ENCODE results near the gene CASK. TPM values are rescaled to one million over a fixed set of nuclear protein-coding genes. Genes with fewer than 3 reads are reported as not detected.

CASK gene
- total RNA-seq, 1 experiment from 2014 or later = 163 TPM

DNA sequence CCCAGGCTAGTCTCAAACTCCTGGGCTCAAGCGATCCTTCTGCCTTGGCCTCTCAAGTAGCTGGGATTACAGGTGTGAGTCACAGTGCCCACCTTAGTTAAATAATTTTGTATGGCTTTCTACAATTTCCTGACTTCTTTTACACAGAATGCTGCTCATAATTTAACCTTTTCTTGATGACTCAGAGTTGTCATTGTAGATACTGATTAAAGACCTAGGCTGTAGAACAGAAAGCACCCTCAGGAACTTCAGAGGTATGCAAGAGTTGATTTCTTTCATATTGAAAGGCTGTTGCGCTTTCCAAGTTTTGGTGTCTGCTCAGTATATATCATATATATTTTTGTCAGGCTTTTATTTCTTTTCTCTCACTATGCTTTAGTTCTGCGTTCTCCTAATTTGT is 255.7 kb downstream of the CASK start:
- no peaks in the 10 kb centered on the region for H3K36me3 ChIP-seq (ENCODE audit: control insufficient read depth, insufficient read depth, low read length)
- Mint-ChIP-seq H3K4me3 (ENCODE audit: unreplicated experiment) (no peak overlapping the region), H3K27ac (ENCODE audit: unreplicated experiment) (no peak overlapping the region), H3K9me3 (ENCODE audit: unreplicated experiment) (no peaks in the 10 kb centered on the region), H3K4me1 (ENCODE audit: low read depth, unreplicated experiment) (no peaks in the 10 kb centered on the region), H3K36me3 (ENCODE audit: insufficient read depth, unreplicated experiment) (peaks cover 11% of the 10 kb centered on the region), H3K27me3 (ENCODE audit: insufficient read depth, unreplicated experiment) (no peaks in the 10 kb centered on the region)
- POLR2A ChIA-PET = no interaction called here
- H3K4me1 ChIP-seq = no peaks in the 10 kb centered on the region
- intact Hi-C loops (cut with micrococcal nuclease; ENCODE audit: unreplicated experiment) = no loop called here
- CTCF ChIA-PET = no interaction called here
- no TSS peak for BruUV-seq (replicated peaks)
- no peaks in the 10 kb centered on the region for H3K27me3 ChIP-seq (replicated peaks; ENCODE audit: control insufficient read depth, insufficient read depth, low read length)
- no peaks in the 10 kb centered on the region for H3K9me3 ChIP-seq
- TF ChIP-seq, protein P1, sequence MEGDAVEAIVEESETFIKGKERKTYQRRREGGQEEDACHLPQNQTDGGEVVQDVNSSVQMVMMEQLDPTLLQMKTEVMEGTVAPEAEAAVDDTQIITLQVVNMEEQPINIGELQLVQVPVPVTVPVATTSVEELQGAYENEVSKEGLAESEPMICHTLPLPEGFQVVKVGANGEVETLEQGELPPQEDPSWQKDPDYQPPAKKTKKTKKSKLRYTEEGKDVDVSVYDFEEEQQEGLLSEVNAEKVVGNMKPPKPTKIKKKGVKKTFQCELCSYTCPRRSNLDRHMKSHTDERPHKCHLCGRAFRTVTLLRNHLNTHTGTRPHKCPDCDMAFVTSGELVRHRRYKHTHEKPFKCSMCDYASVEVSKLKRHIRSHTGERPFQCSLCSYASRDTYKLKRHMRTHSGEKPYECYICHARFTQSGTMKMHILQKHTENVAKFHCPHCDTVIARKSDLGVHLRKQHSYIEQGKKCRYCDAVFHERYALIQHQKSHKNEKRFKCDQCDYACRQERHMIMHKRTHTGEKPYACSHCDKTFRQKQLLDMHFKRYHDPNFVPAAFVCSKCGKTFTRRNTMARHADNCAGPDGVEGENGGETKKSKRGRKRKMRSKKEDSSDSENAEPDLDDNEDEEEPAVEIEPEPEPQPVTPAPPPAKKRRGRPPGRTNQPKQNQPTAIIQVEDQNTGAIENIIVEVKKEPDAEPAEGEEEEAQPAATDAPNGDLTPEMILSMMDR (IDR thresholded peaks at IDR 0.05; ENCODE audit: insufficient read depth in 1 of 2, low read depth in 1 of 2, low read length in 1 of 2, severe bottlenecking in 1 of 2, unreplicated experiment in 1 of 2) = no peak
- DNase-seq = no peak
- H3K4me3 ChIP-seq (ENCODE audit: low read depth, low read length) = no peak overlapping the region

DNA sequence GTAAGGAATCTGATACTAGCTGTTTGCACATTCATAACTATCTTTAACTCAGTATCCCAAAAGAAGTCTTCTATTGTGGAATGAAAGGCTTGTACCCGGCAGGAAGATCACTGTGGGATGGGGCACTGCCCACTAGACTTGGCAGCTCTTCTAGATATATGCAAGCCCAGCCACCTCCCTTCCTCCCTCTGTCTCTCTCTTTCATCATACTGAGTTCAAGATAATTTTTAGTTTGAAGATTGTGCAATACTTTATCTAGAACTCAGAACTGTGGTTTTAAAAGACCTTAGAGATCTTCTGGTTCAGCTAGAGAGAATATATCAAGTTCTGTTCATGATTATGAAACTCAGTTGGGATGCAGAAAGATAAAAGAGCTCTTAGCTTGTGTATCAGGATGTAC is 257.1 kb downstream of the CASK start:
- DNase-seq = no peak
- Mint-ChIP-seq H3K27ac (ENCODE audit: unreplicated experiment) (no peak overlapping the region), H3K9me3 (ENCODE audit: unreplicated experiment) (no peaks in the 10 kb centered on the region), H3K36me3 (ENCODE audit: insufficient read depth, unreplicated experiment) (peaks cover 18% of the 10 kb centered on the region), H3K27me3 (ENCODE audit: insufficient read depth, unreplicated experiment) (no peaks in the 10 kb centered on the region), H3K4me3 (ENCODE audit: unreplicated experiment) (no peak overlapping the region), H3K4me1 (ENCODE audit: low read depth, unreplicated experiment) (no peaks in the 10 kb centered on the region)
- intact Hi-C loops (cut with micrococcal nuclease; ENCODE audit: unreplicated experiment) = no loop called here
- no peaks in the 10 kb centered on the region for H3K27me3 ChIP-seq (replicated peaks; ENCODE audit: control insufficient read depth, insufficient read depth, low read length)
- H3K9me3 ChIP-seq = no peaks in the 10 kb centered on the region
- CTCF ChIA-PET = no interaction called here
- POLR2A ChIA-PET = no interaction called here
- no TSS peak for BruUV-seq (replicated peaks)
- no peak overlapping the region for H3K4me3 ChIP-seq (ENCODE audit: low read depth, low read length)
- H3K4me1 ChIP-seq = no peaks in the 10 kb centered on the region
- TF ChIP-seq, protein P1 (IDR thresholded peaks at IDR 0.05; ENCODE audit: insufficient read depth in 1 of 2, low read depth in 1 of 2, low read length in 1 of 2, severe bottlenecking in 1 of 2, unreplicated experiment in 1 of 2) = no peak
- no peaks in the 10 kb centered on the region for H3K36me3 ChIP-seq (ENCODE audit: control insufficient read depth, insufficient read depth, low read length)

DNA sequence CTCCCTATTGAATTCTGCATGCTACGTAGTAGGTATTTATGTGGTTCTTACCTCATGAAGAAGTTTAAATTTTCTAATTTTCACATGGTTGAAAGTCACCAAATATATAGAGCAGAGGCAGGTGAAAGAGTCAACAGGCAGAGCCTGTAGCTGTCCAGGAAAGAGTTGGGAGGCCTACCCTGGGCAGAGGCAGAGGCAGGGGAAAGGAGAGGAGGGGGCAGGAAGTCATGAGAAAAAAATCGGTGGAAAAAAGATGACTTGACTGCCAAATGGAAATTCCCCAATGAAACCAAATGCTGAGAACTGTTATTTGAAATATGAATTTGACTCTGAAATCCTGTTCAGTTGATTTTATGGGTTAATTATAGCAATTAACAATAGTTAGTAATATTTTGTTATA is 257.7 kb downstream of the CASK start:
- Histone ChIP-seq H3K36me3 (ENCODE audit: control insufficient read depth, insufficient read depth, low read length) (no peaks in the 10 kb centered on the region), H3K9me3 (no peaks in the 10 kb centered on the region), H3K4me3 (ENCODE audit: low read depth, low read length) (no peak overlapping the region), H3K4me1 (no peaks in the 10 kb centered on the region), H3K27me3 (replicated peaks; ENCODE audit: control insufficient read depth, insufficient read depth, low read length) (no peaks in the 10 kb centered on the region)
- POLR2A ChIA-PET = no interaction called here
- Mint-ChIP-seq H3K4me3 (ENCODE audit: unreplicated experiment) (no peak overlapping the region), H3K27me3 (ENCODE audit: insufficient read depth, unreplicated experiment) (no peaks in the 10 kb centered on the region), H3K9me3 (ENCODE audit: unreplicated experiment) (no peaks in the 10 kb centered on the region), H3K4me1 (ENCODE audit: low read depth, unreplicated experiment) (no peaks in the 10 kb centered on the region), H3K36me3 (ENCODE audit: insufficient read depth, unreplicated experiment) (peaks cover 18% of the 10 kb centered on the region), H3K27ac (ENCODE audit: unreplicated experiment) (no peak overlapping the region)
- CTCF ChIA-PET = no interaction called here
- intact Hi-C loops (cut with micrococcal nuclease; ENCODE audit: unreplicated experiment) = no loop called here
- BruUV-seq (replicated peaks) = no TSS peak
- DNase-seq = no peak
- TF ChIP-seq, protein P1 (IDR thresholded peaks at IDR 0.05; ENCODE audit: insufficient read depth in 1 of 2, low read depth in 1 of 2, low read length in 1 of 2, severe bottlenecking in 1 of 2, unreplicated experiment in 1 of 2) = no peak
